ENCODE measurements around the gene PDZD2.

Gene PDZD2

DNA sequence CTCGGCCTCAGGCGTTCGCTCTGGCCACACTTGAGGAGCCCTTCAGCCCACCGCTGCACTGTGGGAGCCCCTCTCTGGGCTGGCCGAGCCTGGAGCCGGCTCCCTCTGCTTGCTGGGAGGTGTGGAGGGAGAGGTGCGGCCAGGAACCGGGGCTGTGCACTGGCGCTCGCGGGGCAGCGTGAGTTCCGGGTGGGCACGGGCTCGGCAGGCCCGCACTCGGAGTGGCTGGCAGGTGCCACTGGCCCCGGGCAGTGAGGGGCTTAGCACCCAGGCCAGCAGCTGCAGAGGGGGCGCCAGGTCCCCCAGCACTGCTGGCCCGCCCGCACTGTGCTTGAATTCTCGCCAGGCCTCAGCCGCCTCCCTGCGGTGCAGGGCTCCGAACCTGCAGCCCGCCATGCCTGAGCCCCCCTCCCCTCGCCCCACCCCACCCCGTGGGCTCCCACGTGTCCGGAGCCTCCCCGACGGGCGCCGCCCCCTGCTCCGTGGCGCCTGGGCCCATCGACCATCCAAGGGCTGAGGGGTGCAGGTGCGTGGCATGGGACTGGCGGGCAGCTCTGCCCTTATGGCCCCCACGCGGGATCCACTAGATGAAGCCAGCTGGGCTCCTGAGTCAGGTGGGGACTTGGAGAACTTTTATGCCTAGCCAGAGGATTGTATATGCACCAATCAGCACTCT is 138.2 kb downstream of the PDZD2 start:
- H3K4me3 ChIP-seq, result no peak overlapping the region
- no peak for DNase-seq

DNA sequence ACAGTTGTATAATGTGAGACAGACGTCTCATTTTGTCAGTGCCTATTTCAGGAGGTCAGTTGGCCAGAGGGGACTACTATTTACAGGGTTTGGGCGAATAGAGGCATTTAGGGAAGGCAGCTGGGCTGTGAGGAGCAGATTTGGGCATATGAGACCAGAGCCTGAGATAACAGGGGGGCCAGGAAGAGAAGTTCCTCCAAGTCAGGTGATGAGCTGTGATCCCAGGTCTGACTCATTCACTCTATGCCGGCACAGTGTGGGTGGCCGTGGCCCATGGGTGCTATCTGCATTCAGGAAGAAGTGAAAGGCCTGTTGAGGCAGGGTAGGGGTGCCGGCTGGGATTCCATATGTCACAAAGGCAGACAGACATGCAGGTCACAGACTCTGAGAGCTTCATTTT is 142.8 kb downstream of the PDZD2 start:
- Histone ChIP-seq H3K4me3 (no peak overlapping the region), H3K4me1 (peaks cover 0 to 7% (median 3%) of the 10 kb centered on the region in 4 donors), H3K9me3 (no peaks in the 10 kb centered on the region), H3K27ac (no peak overlapping the region), H3K27me3 (no peaks in the 10 kb centered on the region), H3K36me3 (no peaks in the 10 kb centered on the region)
- intact Hi-C loops (cut with DNase I; ENCODE audit: low total_unique reads), result no loop called here
- TF ChIP-seq, protein P1, sequence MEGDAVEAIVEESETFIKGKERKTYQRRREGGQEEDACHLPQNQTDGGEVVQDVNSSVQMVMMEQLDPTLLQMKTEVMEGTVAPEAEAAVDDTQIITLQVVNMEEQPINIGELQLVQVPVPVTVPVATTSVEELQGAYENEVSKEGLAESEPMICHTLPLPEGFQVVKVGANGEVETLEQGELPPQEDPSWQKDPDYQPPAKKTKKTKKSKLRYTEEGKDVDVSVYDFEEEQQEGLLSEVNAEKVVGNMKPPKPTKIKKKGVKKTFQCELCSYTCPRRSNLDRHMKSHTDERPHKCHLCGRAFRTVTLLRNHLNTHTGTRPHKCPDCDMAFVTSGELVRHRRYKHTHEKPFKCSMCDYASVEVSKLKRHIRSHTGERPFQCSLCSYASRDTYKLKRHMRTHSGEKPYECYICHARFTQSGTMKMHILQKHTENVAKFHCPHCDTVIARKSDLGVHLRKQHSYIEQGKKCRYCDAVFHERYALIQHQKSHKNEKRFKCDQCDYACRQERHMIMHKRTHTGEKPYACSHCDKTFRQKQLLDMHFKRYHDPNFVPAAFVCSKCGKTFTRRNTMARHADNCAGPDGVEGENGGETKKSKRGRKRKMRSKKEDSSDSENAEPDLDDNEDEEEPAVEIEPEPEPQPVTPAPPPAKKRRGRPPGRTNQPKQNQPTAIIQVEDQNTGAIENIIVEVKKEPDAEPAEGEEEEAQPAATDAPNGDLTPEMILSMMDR (IDR thresholded peaks at IDR 0.05), result no peak
- no peak for DNase-seq

More for the DNA sequence above, 138.2 kb downstream of the PDZD2 start:
- intact Hi-C loops (cut with DNase I; ENCODE audit: low total_unique reads), result no loop called here
- TF ChIP-seq, protein P1 (IDR thresholded peaks at IDR 0.05), result no peak
- Histone ChIP-seq H3K27ac (no peak overlapping the region), H3K36me3 (no peaks in the 10 kb centered on the region), H3K9me3 (no peaks in the 10 kb centered on the region), H3K27me3 (no peaks in the 10 kb centered on the region), H3K4me1 (peaks cover 0 to 20% (median 3%) of the 10 kb centered on the region in 4 donors)

DNA sequence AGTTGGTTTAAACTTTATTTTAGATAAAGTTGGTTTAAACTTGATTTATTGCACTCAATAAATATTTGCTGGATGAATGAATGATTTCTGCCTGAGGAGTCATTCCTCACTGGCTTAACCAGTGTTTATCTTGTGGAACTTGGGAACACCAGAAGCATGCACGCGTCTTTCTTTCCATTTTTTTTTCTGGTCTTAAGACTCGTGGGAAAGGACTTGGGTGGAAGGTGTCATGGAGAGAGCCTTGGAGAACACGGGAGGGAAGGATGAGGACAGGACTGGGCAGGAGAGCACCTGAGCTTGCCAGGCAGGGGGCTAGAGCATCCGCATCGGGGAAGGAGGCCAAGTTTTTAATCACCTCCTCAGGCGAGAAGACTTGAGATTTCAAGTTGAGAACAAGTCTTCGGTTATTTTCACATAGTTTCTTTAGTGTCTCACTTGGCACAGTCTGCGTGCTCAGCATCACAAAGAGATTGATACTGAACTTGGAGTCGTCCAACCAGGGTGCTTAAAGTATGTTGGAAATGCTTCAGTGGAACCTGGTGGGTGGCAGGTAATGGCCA is 144.2 kb downstream of the PDZD2 start:
- intact Hi-C loops (cut with DNase I; ENCODE audit: low total_unique reads), result no loop called here
- H3K27me3 ChIP-seq, result no peaks in the 10 kb centered on the region
- H3K4me1 ChIP-seq, result peaks cover 0 to 7% (median 3%) of the 10 kb centered on the region in 4 donors
- TF ChIP-seq, protein P1 (IDR thresholded peaks at IDR 0.05), result no peak
- no peak overlapping the region for H3K4me3 ChIP-seq
- no peaks in the 10 kb centered on the region for H3K36me3 ChIP-seq
- no peaks in the 10 kb centered on the region for H3K9me3 ChIP-seq
- DNase-seq, result no peak
- H3K27ac ChIP-seq, result no peak overlapping the region

DNA sequence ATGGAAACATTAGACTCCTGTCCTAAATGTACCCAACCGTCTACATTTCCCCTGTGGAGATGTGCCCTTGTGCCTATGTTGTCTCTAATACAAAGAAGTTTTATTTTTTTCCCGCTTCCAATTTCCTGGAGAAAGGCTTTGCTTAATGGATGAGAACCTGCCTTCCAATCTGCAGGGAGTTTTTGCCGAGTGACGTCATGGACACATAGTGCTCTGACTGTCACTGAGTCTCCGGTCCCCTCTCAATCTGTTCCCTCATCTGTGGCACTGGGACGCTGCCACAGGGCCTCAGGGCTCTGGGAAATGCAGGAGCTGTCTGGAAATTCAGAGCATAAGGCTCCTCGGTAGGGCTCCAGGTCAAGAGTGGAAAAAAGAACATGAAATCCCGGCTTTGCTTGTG is 144.8 kb downstream of the PDZD2 start:
- Histone ChIP-seq H3K4me3 (no peak overlapping the region), H3K36me3 (no peaks in the 10 kb centered on the region), H3K27me3 (no peaks in the 10 kb centered on the region), H3K9me3 (no peaks in the 10 kb centered on the region), H3K27ac (no peak overlapping the region), H3K4me1 (peaks cover 0 to 7% (median 3%) of the 10 kb centered on the region in 4 donors)
- TF ChIP-seq, protein P1 (IDR thresholded peaks at IDR 0.05), result no peak
- intact Hi-C loops (cut with DNase I; ENCODE audit: low total_unique reads), result no loop called here
- DNase-seq, result no peak

DNA sequence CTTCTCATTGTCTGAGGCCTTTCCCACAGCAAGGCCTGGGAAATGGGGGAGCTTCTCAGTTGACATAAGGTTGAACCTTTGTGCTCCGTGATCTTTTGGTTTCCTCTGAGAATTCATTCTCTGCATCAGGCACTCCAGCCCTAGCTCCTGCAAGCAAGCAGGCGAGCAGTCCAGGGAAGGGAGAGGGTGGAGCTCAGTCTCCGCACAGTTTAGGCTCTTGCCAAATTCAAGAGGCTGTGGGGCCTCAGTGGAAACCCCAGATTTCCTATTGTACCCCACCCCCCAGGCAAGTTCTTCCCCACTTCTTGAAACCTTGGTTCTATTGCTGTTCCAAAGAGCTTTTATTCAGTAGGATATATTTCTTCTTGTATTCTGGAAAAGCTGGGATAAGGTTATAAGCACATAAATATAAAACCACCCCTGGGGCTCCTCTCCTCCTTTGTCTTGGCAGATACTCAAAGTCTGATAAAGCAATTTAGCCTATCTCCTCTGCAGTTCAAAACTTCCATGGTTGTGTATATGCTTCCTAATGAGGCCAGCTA is 147.2 kb downstream of the PDZD2 start:
- intact Hi-C loops (cut with DNase I; ENCODE audit: low total_unique reads), result no loop called here
- Histone ChIP-seq H3K9me3 (no peaks in the 10 kb centered on the region), H3K4me3 (no peak overlapping the region), H3K4me1 (peaks cover 0 to 7% (median 3%) of the 10 kb centered on the region in 4 donors), H3K27ac (no peak overlapping the region), H3K36me3 (no peaks in the 10 kb centered on the region), H3K27me3 (no peaks in the 10 kb centered on the region)
- DNase-seq, result no peak
- TF ChIP-seq, protein P1 (IDR thresholded peaks at IDR 0.05), result no peak

Data from tibial artery (tissue), 4 donors.